K562 (cell line): ENCODE measurements around the gene NDUFA13. TPM values are rescaled to one million over a fixed set of nuclear protein-coding genes. Genes with fewer than 3 reads are reported as not detected.

Experiments
- ATAC-seq: fragments of 200-7000 bp; cut with Tn5 transposase; 3 replicates; pipeline ENCODE4 v1.9.1; 2020; ENCODE audit warnings: moderate library complexity
- BruUV-seq: library from RNA; stranded (reverse); fragments of 400-500 nt; replicated peaks from 2 replicates; lab custom pipeline; 2021; lab: Mats Ljungman, UMichigan
- CTCF ChIA-PET: fragments of 300-600 bp; formaldehyde crosslinking; extraction: SDS; loops from one replicate; lab custom pipeline; 2021; ENCODE audit warnings: low intra/inter-chr PET ratio; lab: Yijun Ruan, JAX
- POLR2A ChIA-PET: fragments of 300-600, 350-650 bp; sonication (Branson Sonifier 250); formaldehyde crosslinking; extraction: SDS; loops from one replicate; lab custom pipeline; 2021; ENCODE audit warnings: antibody characterized with exemption, inconsistent platforms; lab: Yijun Ruan, JAX
- DNase-seq, 4 experiments: peaks; one replicate each; pipeline versions ENCODE4 v3.0.0 to v3.0.0-alpha.2; 2011 to 2018; ENCODE audit warnings: low spot score in 3 of 4, mixed read lengths in 3 of 4; ENCODE audit errors: extremely low read depth in 1 of 4
- FAIRE-seq: peaks from 2 replicates; lab custom pipeline; 2011; peaks lifted over from hg19 to GRCh38; lab: Jason Lieb, UNC
- H2AFZ ChIP-seq: 2 replicates; pipeline ENCODE4 v1.6.0; 2011; ENCODE audit warnings: low read depth, low read length, control low read depth, inconsistent platforms
- H3K27ac ChIP-seq: fragments of 200-600 bp; 3 replicates; pipeline ENCODE4 v1.8.0; 2011; ENCODE audit warnings: low read depth, mild to moderate bottlenecking, control low read depth, inconsistent platforms, low read length, moderate library complexity, mixed read lengths; ENCODE audit errors: extremely low read depth
- H3K27me3 ChIP-seq, 2 experiments: fragments of 300-600 bp in 1 of 2; 2 replicates in 1 of 2; 3 replicates in 1 of 2; pipeline versions ENCODE4 v1.6.0 to v1.8.0; 2011; ENCODE audit warnings: inconsistent platforms in 2 of 2, low read length in 2 of 2, mild to moderate bottlenecking in 1 of 2, mixed read lengths in 1 of 2, moderate library complexity in 1 of 2; ENCODE audit not compliant: control insufficient read depth in 2 of 2, insufficient read depth in 2 of 2
- H3K36me3 ChIP-seq: fragments of 300-600 bp; 3 replicates; pipeline ENCODE4 v1.8.0; 2011; ENCODE audit warnings: mild to moderate bottlenecking, low read length, inconsistent platforms; ENCODE audit not compliant: control insufficient read depth, insufficient read depth
- H3K4me1 ChIP-seq, 2 experiments: fragments of 200-600 bp in 1 of 2; replicated peaks in 1 of 2; 2 replicates in 1 of 2; 3 replicates in 1 of 2; pipeline versions ENCODE4 v1.5.1 to v1.8.0; 2011; ENCODE audit warnings: inconsistent platforms in 2 of 2, low read length in 2 of 2, mild to moderate bottlenecking in 1 of 2, mixed read lengths in 1 of 2, moderate library complexity in 1 of 2; ENCODE audit not compliant: control insufficient read depth in 2 of 2, insufficient read depth in 2 of 2
- H3K4me2 ChIP-seq: 2 replicates; pipeline ENCODE4 v1.6.1; 2011; ENCODE audit warnings: low read length, control low read depth, inconsistent platforms, mixed read lengths; ENCODE audit not compliant: insufficient read depth
- H3K4me3 ChIP-seq: fragments of 200-600 bp; sonication (generic), shearing (Covaris generic); 2 replicates; pipeline ENCODE4 v1.5.1; 2016; ENCODE audit warnings: control low read depth, inconsistent platforms
- H3K79me2 ChIP-seq: fragments of 200-600 bp; 3 replicates; pipeline ENCODE4 v1.8.0; 2011; ENCODE audit warnings: low read length, inconsistent platforms; ENCODE audit not compliant: control insufficient read depth, insufficient read depth
- H3K9ac ChIP-seq, 2 experiments: 2 replicates each; pipeline versions ENCODE4 v1.6.0 to v1.6.1; 2011; ENCODE audit warnings: low read depth in 2 of 2, low read length in 2 of 2, control low read depth in 1 of 2, inconsistent platforms in 1 of 2, mild to moderate bottlenecking in 1 of 2, mixed read lengths in 1 of 2; ENCODE audit not compliant: insufficient read depth in 1 of 2
- H3K9me1 ChIP-seq: one replicate; pipeline ENCODE4 v1.6.0; 2011; ENCODE audit warnings: inconsistent platforms, mild to moderate bottlenecking, low read length, moderate library complexity; ENCODE audit not compliant: control insufficient read depth, insufficient read depth
- H3K9me3 ChIP-seq: replicated peaks from 2 replicates; pipeline ENCODE4 v1.5.1; 2011; ENCODE audit warnings: low read depth, low read length, inconsistent platforms; ENCODE audit not compliant: control insufficient read depth, insufficient read depth
- H4K20me1 ChIP-seq: replicated peaks from 2 replicates; pipeline ENCODE4 v1.6.1; 2011; ENCODE audit warnings: low read length, inconsistent platforms, mixed read lengths; ENCODE audit not compliant: control insufficient read depth, insufficient read depth
- MEIS2 ChIP-seq: fragments of 450-650 bp; IDR thresholded peaks from 2 replicates; pipeline ENCODE4 v1.6.1; 2014; ENCODE audit warnings: mild to moderate bottlenecking; ENCODE audit not compliant: partially characterized antibody
- MYNN ChIP-seq, 2 experiments: sonication (generic); formaldehyde crosslinking in 1 of 2; IDR thresholded peaks; 2 replicates each; pipeline versions ENCODE4 v1.5.0 to v1.6.1; 2016 to 2020; ENCODE audit warnings: antibody characterized with exemption in 1 of 2, missing genetic modification reagents in 1 of 2
- WGBS: fragments of 100-300 bp; shearing (Covaris generic); methylation state at CpG from one replicate; pipeline ENCODE4 v1.1.6; 2016; ENCODE audit warnings: low coverage, mixed read lengths; ENCODE audit not compliant: insufficient coverage; ENCODE audit errors: missing lambda C conversion rate; 5-methylcytosine and 5-hydroxymethylcytosine counted together
- in situ Hi-C: fragments of 300-500 bp; cut with MboI; formaldehyde crosslinking; loops from 4 replicates; pipeline ENCODE4 v1.15.0; 2018; ENCODE audit warnings: inconsistent platforms, mixed read lengths
- intact Hi-C: fragments of 100-400 bp; cut with micrococcal nuclease; formaldehyde crosslinking; loops from 2 replicates; pipeline ENCODE4 v1.14.2; 2022
- polyA plus RNA-seq, 8 experiments: library from polyadenylated mRNA; depleted of rRNA in 4 of 8; stranded (reverse) in 5 of 8; unstranded in 3 of 8; fragments of >200 nt; fragmentation: Nextera tagmentation in 2 of 8; fragmentation: Illumina TruSeq in 1 of 8; extraction: Ambion mirVana in 2 of 8; extraction: Trizol in 1 of 8; gene quantifications; 2 replicates each; pipeline versions ENCODE4 v1.2.1 to v1.2.3, GENCODE V29; 2011 to 2014; ENCODE audit warnings: inconsistent platforms in 1 of 8, missing spikeins in 1 of 8
- total RNA-seq, 7 experiments: library from RNA; depleted of rRNA in 6 of 7; stranded (reverse); fragments of >200 nt in 6 of 7; fragmentation: Illumina TruSeq in 2 of 7; extraction: Trizol in 2 of 7; gene quantifications; 2 replicates each; pipeline versions ENCODE4 v1.2.1 to v1.2.3, GENCODE V29; 2011 to 2021; ENCODE audit warnings: low replicate concordance in 1 of 7
- TF ChIP-seq, protein P1 (sequence below), 2 experiments: fragments of 250-450 bp in 1 of 2; fragments of 450-650 bp in 1 of 2; sonication (Bioruptor Pico) in 1 of 2; IDR thresholded peaks; 2 replicates each; pipeline versions ENCODE4 v1.6.1 to v1.8.0; 2016 to 2021; ENCODE audit warnings: mild to moderate bottlenecking in 2 of 2, moderate library complexity in 2 of 2, missing compliant biosample characterization in 1 of 2, missing genetic modification characterization in 1 of 2
- TF ChIP-seq, protein P2 (sequence below), 2 experiments: IDR thresholded peaks in 1 of 2; conservative IDR thresholded peaks in 1 of 2; 2 replicates each; pipeline ENCODE4 v1.6.1; 2016; ENCODE audit warnings: low read depth in 2 of 2, mild to moderate bottlenecking in 1 of 2, missing compliant biosample characterization in 1 of 2, missing genetic modification characterization in 1 of 2, moderate library complexity in 1 of 2
- TF ChIP-seq, protein P3 (sequence below): sonication (generic); formaldehyde crosslinking; IDR thresholded peaks from 2 replicates; pipeline ENCODE4 v1.8.1; 2022; ENCODE audit warnings: missing genetic modification reagents

Gene NDUFA13
- total and polyA plus RNA-seq, 9 of the 15 experiments (the other 6 are each of a cell fraction or from before 2014, with no cell fraction given): 146 to 596 (median 429) TPM

DNA sequence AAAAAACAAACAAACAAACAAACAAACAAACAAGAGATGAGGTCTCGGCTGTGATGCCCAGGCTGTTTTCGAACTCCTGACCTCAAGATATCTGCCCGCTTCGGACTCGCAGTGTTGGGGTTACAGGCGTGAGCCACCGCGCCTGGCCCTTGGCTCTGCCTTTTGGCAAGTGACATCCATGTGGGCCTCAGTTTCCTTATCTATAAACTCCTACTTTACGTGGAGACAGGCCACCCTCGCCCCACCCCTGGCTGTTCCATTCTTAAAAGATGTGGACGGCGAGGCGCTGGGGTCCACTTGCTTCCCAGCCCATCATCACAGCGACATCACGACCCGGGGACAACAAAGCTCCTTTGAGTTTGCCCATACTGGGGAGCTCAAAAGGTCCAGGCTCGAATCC is 2.3 kb upstream of the NDUFA13 start:
- intact Hi-C loops: no loop called here
- 94% methylated on average over 16 of the region's 17 CpGs for WGBS
- BruUV-seq: no TSS peak
- in situ Hi-C loops: no loop called here
- Histone ChIP-seq H3K9me1 (no peaks in the 10 kb centered on the region), H2AFZ (no peak overlapping the region), H3K4me3 (no peak overlapping the region), H3K27ac (no peak overlapping the region), H3K9me3 (no peaks in the 10 kb centered on the region; the same call in none of the 2 replicates), H3K27me3 (no peaks in the 10 kb centered on the region), H3K4me1 (peaks cover 4 to 25% of the 10 kb centered on the region in 2 experiments; a peak in 4 of 5 replicates), H3K79me2 (peaks cover 31% of the 10 kb centered on the region), H3K36me3 (peaks cover 5% of the 10 kb centered on the region; the same call in 2 of the 3 replicates), H4K20me1 (no peaks in the 10 kb centered on the region), H3K9ac (no peak overlapping the region), H3K4me2 (no peak overlapping the region)
- TF ChIP-seq, protein P1, sequence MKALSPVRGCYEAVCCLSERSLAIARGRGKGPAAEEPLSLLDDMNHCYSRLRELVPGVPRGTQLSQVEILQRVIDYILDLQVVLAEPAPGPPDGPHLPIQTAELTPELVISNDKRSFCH (CRISPR knock-in tag; IDR thresholded peaks at IDR 0.05): no peak
- TF ChIP-seq, protein P1 (tag; IDR thresholded peaks at IDR 0.05): no peak
- TF ChIP-seq, protein P2, sequence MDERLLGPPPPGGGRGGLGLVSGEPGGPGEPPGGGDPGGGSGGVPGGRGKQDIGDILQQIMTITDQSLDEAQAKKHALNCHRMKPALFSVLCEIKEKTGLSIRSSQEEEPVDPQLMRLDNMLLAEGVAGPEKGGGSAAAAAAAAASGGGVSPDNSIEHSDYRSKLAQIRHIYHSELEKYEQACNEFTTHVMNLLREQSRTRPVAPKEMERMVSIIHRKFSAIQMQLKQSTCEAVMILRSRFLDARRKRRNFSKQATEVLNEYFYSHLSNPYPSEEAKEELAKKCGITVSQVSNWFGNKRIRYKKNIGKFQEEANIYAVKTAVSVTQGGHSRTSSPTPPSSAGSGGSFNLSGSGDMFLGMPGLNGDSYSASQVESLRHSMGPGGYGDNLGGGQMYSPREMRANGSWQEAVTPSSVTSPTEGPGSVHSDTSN (CRISPR knock-in tag; IDR thresholded peaks at IDR 0.05; ENCODE audit: low read depth): no peak
- TF ChIP-seq, protein P2 (tag; conservative IDR thresholded peaks at IDR 0.05; ENCODE audit: low read depth): no peak
- TF ChIP-seq MYNN (IDR thresholded peaks at IDR 0.05) (no peak), MYNN (CRISPR knock-in tag; IDR thresholded peaks at IDR 0.05) (no peak), MEIS2 (no peak)
- TF ChIP-seq, protein P3, sequence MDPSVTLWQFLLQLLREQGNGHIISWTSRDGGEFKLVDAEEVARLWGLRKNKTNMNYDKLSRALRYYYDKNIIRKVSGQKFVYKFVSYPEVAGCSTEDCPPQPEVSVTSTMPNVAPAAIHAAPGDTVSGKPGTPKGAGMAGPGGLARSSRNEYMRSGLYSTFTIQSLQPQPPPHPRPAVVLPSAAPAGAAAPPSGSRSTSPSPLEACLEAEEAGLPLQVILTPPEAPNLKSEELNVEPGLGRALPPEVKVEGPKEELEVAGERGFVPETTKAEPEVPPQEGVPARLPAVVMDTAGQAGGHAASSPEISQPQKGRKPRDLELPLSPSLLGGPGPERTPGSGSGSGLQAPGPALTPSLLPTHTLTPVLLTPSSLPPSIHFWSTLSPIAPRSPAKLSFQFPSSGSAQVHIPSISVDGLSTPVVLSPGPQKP (CRISPR knock-in tag): no peak
- ChIA-PET CTCF (no interaction called here), POLR2A (interaction anchor here (0.6 kb wide), 1 partner anchor 201 kb away, joined by 3 read pairs; no protein-coding TSS in a partner anchor)
- FAIRE-seq (no peak), DNase-seq (no peak), ATAC-seq (no peak)
